ENCODE data around the gene MRPL23. TPM values are rescaled to one million over a fixed set of nuclear protein-coding genes. Genes with fewer than 3 reads are reported as not detected.

The MRPL23 gene
- total and polyA plus RNA-seq, 2 of the 8 experiments (the other 6 are each of a cell fraction or from before 2014, with no cell fraction given), result 86.4 to 244 TPM

DNA sequence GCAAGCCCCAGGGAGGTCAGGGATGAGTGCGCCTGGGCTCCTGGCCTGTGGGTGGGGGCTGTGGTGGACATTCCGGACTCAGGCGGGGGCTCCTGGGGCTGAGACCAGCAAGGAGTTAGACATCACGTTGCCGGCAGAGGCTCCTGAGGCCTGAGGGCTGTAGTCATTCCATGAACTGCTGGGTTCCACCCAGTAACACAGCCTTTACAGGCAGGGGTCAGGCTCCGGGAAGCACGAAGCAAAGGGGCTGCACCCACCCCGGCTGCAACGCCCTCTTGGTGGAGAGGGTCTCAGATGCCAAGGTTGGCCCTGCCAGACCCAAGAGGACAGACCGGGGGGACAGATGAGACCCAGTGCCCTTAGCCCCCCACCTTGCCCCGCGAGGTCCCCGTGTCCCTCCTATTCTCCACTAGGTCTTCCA, 18.7 kb upstream of the MRPL23 start:
- DNase-seq (ENCODE audit: low read depth in 1 of 2, low spot score in 2 of 2) (no peak), FAIRE-seq (no peak)
- H3K27ac ChIP-seq (ENCODE audit: low read depth, low read length), result no peak overlapping the region
- no peak overlapping the region for H3K23ac ChIP-seq (ENCODE audit: insufficient read length)
- no peak overlapping the region for H3K4ac ChIP-seq (replicated peaks; ENCODE audit: insufficient read length, low read depth, low read length)
- no peak overlapping the region for H3K4me3 ChIP-seq (ENCODE audit: extremely low read depth in 1 of 4, insufficient read depth in 2 of 4, low read depth in 3 of 4, low read length in 4 of 4)
- H3K9ac ChIP-seq (replicated peaks in 1 of 4; ENCODE audit: extremely low read depth in 1 of 4, low read depth in 3 of 4, low read length in 3 of 4), result no peak overlapping the region
- H4K20me1 ChIP-seq (replicated peaks in 1 of 2; ENCODE audit: control insufficient read depth in 1 of 2, insufficient read depth in 2 of 2, low read length in 2 of 2), result no peaks in the 10 kb centered on the region
- H2AK5ac ChIP-seq (ENCODE audit: low read depth, low read length), result no peak overlapping the region
- 80% methylated on average over 7 of the region's 13 CpGs; no CpG with 5 or more reads in 1 of the 2 experiments for WGBS, 2 experiments (ENCODE audit: extremely low coverage in 1 of 2, insufficient coverage in 1 of 2, insufficient read length in 1 of 2, insufficient replicate concordance in 2 of 2, low coverage in 1 of 2, low lambda C conversion rate in 2 of 2, missing lambda C conversion rate in 1 of 2)
- no peak overlapping the region for H3K56ac ChIP-seq (replicated peaks; ENCODE audit: insufficient read length, low read depth, low read length)
- H2BK120ac ChIP-seq (replicated peaks; ENCODE audit: low read depth, low read length), result no peak overlapping the region
- H2BK12ac ChIP-seq (ENCODE audit: low read depth, low read length), result no peak overlapping the region
- H3K18ac ChIP-seq (ENCODE audit: extremely low read depth, low read length), result no peak overlapping the region
- CTCF ChIA-PET (ENCODE audit: partially characterized antibody), result interaction anchor here (0.7 to 2.9 kb wide), 4 partner anchors 11 to 361 kb away, joined by 3 to 11 read pairs (median 4); no protein-coding TSS in a partner anchor
- no peaks in the 10 kb centered on the region for H3K36me3 ChIP-seq (ENCODE audit: control insufficient read depth in 2 of 4, insufficient read depth in 4 of 4, low read length in 3 of 4)
- H4K8ac ChIP-seq (ENCODE audit: extremely low read depth, insufficient read depth, low read length), result peak overlapping the region; percentile 68; the same call in 1 of the 2 replicates
- H3K79me1 ChIP-seq (ENCODE audit: low read depth, low read length), result no peaks in the 10 kb centered on the region
- H3K27me3 ChIP-seq (replicated peaks in 1 of 4; ENCODE audit: control insufficient read depth in 3 of 4, extremely low read depth in 1 of 4, insufficient read depth in 3 of 4, low read length in 3 of 4), result no peaks in the 10 kb centered on the region
- no peak overlapping the region for H3K14ac ChIP-seq (ENCODE audit: insufficient read length)
- no peak for TF ChIP-seq KDM1A (IDR thresholded peaks at IDR 0.05; ENCODE audit: borderline replicate concordance, low read length)
- TF ChIP-seq EZH2 (IDR thresholded peaks at IDR 0.05; ENCODE audit: low read depth, low read length, severe bottlenecking), result no peak
- no peak for TF ChIP-seq CREB1 (IDR thresholded peaks at IDR 0.05)
- no peak for TF ChIP-seq RNF2 (IDR thresholded peaks at IDR 0.05; ENCODE audit: borderline replicate concordance, low read depth, low read length, missing control alignments, poor library complexity, severe bottlenecking)
- TF ChIP-seq, protein P1, sequence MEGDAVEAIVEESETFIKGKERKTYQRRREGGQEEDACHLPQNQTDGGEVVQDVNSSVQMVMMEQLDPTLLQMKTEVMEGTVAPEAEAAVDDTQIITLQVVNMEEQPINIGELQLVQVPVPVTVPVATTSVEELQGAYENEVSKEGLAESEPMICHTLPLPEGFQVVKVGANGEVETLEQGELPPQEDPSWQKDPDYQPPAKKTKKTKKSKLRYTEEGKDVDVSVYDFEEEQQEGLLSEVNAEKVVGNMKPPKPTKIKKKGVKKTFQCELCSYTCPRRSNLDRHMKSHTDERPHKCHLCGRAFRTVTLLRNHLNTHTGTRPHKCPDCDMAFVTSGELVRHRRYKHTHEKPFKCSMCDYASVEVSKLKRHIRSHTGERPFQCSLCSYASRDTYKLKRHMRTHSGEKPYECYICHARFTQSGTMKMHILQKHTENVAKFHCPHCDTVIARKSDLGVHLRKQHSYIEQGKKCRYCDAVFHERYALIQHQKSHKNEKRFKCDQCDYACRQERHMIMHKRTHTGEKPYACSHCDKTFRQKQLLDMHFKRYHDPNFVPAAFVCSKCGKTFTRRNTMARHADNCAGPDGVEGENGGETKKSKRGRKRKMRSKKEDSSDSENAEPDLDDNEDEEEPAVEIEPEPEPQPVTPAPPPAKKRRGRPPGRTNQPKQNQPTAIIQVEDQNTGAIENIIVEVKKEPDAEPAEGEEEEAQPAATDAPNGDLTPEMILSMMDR (IDR thresholded peaks at IDR 0.05; ENCODE audit: control extremely low read depth in 1 of 3, insufficient read depth in 1 of 3, low read depth in 1 of 3, low read length in 3 of 3), result no peak
- no peak for TF ChIP-seq SP2 (IDR thresholded peaks at IDR 0.05; ENCODE audit: low read length)
- TF ChIP-seq RAD21 (IDR thresholded peaks at IDR 0.05 in 1 of 2, conservative IDR thresholded peaks at IDR 0.05 in 1 of 2; ENCODE audit: low read depth in 2 of 2, low read length in 2 of 2), result no peak
- no peak for TF ChIP-seq MAFK (IDR thresholded peaks at IDR 0.05; ENCODE audit: low read depth, low read length)
- TF ChIP-seq PHF8 (conservative IDR thresholded peaks at IDR 0.05; ENCODE audit: low read depth, low read length), result no peak
- no peak for TF ChIP-seq NRF1 (IDR thresholded peaks at IDR 0.05; ENCODE audit: low read depth, low read length)
- H3K23me2 ChIP-seq (ENCODE audit: low read depth, low read length), result peaks cover 4% of the 10 kb centered on the region; the same call in 1 of the 2 replicates
- no peaks in the 10 kb centered on the region for H3K9me3 ChIP-seq (ENCODE audit: insufficient read depth in 2 of 2, low read depth in 1 of 2, low read length in 1 of 2)
- H2BK15ac ChIP-seq (ENCODE audit: low read length), result no peak overlapping the region
- no peak overlapping the region for H3K4me2 ChIP-seq (ENCODE audit: insufficient read depth in 1 of 2, low read depth in 2 of 2, low read length in 2 of 2)
- H2AFZ ChIP-seq (ENCODE audit: low read length), result no peak overlapping the region
- H4K91ac ChIP-seq (replicated peaks; ENCODE audit: insufficient read length, low read length), result no peak overlapping the region
- H2BK20ac ChIP-seq (ENCODE audit: low read length), result no peak overlapping the region
- H3K4me1 ChIP-seq (replicated peaks in 1 of 4; ENCODE audit: control insufficient read depth in 3 of 4, insufficient read depth in 4 of 4, low read length in 3 of 4), result peaks cover 0 to 3% (median 0%) of the 10 kb centered on the region in 4 experiments; a peak in 3 of 7 replicates
- POLR2A ChIA-PET (ENCODE audit: partially characterized antibody), result no interaction called here
- H3K79me2 ChIP-seq (ENCODE audit: control insufficient read depth in 1 of 2, insufficient read depth in 2 of 2, low read length in 2 of 2), result no peaks in the 10 kb centered on the region
- no peak overlapping the region for H2BK5ac ChIP-seq (ENCODE audit: low read depth, low read length)
- no peak overlapping the region for H4K5ac ChIP-seq (ENCODE audit: insufficient read length, low read depth, low read length)

Measured in H1 (cell line).